GM12872 (cell line): ENCODE data around the gene C1orf226.

ENCODE experiments used
- TF ChIP-seq, protein P1 (sequence below): IDR thresholded peaks from 3 replicates; pipeline ENCODE4 v1.5.1; 2011; ENCODE audit warnings: low read depth, mild to moderate bottlenecking, low read length, moderate library complexity; ENCODE audit not compliant: insufficient read depth

Gene C1orf226

DNA sequence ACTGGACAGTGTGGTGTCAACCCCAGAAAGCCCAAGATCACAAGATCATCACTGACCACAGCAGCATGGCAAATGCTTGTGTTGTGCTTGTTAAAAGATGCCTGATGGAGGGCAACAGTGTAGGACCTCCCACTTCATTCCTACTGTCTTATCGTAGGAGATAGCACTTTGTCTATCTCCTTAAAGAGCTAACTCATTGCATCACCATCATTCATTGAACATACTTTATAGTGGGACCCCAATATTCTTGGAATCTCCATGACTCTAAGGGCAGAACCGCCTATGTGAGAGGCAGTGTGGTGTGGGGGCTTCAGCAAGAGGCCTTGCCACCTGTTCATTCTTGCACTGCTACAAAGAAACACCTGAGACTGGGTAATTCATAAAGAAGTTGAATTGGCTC, 35.4 kb downstream of the C1orf226 start:
- TF ChIP-seq, protein P1, sequence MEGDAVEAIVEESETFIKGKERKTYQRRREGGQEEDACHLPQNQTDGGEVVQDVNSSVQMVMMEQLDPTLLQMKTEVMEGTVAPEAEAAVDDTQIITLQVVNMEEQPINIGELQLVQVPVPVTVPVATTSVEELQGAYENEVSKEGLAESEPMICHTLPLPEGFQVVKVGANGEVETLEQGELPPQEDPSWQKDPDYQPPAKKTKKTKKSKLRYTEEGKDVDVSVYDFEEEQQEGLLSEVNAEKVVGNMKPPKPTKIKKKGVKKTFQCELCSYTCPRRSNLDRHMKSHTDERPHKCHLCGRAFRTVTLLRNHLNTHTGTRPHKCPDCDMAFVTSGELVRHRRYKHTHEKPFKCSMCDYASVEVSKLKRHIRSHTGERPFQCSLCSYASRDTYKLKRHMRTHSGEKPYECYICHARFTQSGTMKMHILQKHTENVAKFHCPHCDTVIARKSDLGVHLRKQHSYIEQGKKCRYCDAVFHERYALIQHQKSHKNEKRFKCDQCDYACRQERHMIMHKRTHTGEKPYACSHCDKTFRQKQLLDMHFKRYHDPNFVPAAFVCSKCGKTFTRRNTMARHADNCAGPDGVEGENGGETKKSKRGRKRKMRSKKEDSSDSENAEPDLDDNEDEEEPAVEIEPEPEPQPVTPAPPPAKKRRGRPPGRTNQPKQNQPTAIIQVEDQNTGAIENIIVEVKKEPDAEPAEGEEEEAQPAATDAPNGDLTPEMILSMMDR, result no peak

DNA sequence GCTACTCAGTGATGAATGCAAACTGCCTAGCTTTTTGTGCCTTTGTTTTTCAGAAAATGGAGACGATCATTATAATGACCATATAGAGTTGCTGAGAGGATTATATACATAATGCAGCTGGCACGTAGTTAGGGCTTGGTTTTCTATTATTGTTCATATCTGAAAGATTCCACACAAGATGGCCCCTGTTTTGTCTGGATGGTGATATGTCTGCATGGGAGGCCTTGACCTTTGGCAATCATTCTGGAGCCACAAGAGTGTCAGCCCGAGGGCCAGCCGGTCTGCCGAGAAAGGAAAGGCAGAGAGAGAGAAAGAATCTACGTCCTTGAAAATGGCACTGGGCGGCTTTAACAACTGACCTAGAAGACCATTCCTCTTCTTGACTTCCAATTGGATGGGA, 36.1 kb downstream of the C1orf226 start:
- TF ChIP-seq, protein P1, result no peak

DNA sequence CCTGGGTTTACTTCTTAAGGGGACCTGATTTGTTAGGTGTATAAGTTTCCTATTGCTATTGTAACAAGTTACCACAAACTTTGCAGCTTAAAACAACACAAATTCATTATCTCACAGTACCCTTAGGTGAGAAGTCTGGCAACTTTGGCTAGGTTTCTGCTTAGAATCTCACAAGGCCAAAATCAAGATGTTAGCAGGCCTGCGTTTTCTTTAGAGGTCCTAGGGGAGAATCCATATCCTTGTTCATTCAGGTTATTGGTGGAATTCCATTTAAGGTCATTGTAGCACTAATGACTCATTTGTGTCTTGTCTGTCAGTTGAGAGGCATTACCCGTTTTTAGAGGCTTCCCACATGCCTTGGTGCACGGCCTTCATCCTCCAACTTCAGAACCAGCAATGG, 38.6 kb downstream of the C1orf226 start:
- TF ChIP-seq, protein P1, result no peak

DNA sequence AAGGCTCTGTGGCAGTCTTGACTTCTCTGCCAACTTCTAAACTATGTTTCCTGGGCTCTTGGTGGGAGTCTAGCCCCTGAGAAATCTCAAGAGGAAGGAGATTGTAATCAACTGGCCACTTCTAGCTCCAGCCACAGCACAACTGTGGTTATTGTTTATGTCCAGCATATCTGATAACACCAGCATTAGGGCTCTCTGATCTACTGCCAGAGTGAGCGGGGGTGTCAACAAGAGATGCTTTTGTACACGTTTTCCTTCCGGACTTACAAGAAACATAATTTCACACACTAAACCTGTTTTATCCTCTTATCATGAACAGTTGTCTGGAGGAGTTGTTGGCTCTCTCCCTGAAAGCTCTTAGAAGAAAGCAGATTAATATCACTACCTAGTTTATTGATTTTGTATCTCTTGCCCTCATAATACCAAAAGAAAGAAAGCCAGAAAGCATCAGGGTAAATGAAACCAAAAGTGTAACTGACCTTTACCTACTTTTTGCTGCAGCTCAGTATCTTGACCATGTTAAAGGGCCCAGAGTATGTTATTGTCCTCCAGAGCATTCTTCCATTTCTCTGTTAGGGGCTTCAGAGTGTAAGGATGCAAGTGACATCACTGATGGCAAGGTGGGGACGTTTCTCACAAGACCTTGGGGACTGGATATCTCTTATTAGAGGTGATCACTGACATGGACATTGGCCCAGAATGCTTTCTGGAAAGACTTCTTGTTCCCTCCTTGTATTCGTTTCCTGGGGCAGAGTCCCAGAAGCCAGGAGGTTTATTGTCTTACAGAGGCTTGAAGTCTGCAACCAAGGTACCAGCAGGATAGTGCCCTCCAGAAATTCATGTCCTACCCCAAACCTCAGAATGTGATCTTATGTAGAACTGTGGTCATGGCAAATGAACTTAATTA, 40.0 kb downstream of the C1orf226 start:
- TF ChIP-seq, protein P1, result no peak

DNA sequence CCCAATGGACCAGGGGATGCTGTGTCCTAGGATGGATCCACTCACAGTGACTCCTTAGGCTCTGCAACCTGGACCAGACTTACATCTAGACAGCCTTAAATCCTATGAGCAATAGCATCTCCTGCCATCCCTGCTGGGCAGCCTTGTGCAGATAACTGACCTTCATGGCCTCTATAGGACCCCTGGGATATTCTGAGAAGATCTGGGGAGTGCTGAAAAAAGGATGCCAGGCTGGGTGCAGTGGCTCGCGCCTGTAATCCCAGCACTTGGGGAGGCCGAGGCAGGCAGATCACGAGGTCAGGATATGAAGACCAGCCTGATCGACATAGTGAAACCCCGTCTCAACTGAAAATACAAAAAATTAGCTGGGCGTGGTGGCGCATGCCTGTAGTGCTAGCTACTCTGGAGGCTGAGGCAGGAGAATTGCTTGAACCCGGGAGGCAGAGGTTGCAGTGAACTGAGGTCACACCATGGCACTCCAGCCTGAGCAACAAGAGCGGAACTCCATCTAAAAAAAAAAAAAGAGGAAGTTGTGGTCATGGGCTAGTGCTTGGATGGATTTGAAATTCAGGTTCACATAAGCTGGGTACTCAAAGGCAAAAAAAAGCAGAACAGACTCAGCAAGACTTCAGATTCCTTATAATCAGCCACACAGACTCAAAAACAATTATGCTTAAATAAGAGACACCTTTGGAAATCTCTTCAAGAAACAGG, 41.3 kb downstream of the C1orf226 start:
- TF ChIP-seq, protein P1, result no peak

DNA sequence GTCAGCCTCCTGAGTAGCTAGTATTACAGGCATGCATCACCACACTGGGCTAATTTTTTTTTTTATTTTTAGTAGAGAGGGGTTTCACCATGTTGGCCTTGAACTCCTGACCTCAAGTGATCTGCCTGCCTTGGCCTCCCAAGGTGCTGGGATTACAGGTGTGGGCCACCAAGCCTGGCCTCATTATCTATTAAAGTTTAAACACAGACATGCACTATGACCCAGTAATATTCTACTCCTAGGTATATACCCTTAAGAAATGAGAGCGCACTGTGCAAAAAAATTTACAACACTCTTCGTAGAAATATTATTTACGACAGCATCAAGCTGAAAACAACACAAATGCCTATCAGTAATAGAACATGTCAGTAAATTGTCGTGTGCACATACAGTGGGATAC, 49.1 kb downstream of the C1orf226 start:
- TF ChIP-seq, protein P1, result no peak
